MV-4-11 (cell line): ENCODE measurements around the gene BHLHE40.

Experiments used
- DNase-seq: peaks from one replicate; lab custom pipeline; 2025; lab: John Stamatoyannopoulos, UW

BHLHE40 gene

GRCh38 chr3:4983739-4984510 is 4.7 kb downstream of the BHLHE40 start:
- DNase-seq, result peak; percentile 98

- DNase-seq, result no peak
Observed at GRCh38 chr3:4984511-4984864, 5.3 kb downstream of the BHLHE40 start.

GRCh38 chr3:4985330-4986174 is 6.3 kb downstream of the BHLHE40 start:
- DNase-seq, result no peak

GRCh38 chr3:4986175-4986781 is 7.0 kb downstream of the BHLHE40 start:
- peak; percentile 65 for DNase-seq

GRCh38 chr3:4986782-4987537 is 7.7 kb downstream of the BHLHE40 start:
- peak; percentile 77 for DNase-seq

- DNase-seq, result no peak
Observed at GRCh38 chr3:4987538-4988296, 8.5 kb downstream of the BHLHE40 start.

GRCh38 chr3:4988983-4989834 is 10.0 kb downstream of the BHLHE40 start:
- DNase-seq, result no peak

- DNase-seq, result peak; percentile 78
Observed at GRCh38 chr3:4990069-4990468, 10.8 kb downstream of the BHLHE40 start.

GRCh38 chr3:4992118-4992517 is 12.9 kb downstream of the BHLHE40 start:
- DNase-seq, result no peak

- DNase-seq, result no peak
Observed at GRCh38 chr3:4993276-4994143, 14.3 kb downstream of the BHLHE40 start.

GRCh38 chr3:4994144-4994730 is 15.0 kb downstream of the BHLHE40 start:
- DNase-seq, result peak; percentile 42

GRCh38 chr3:4994823-4995499 is 15.7 kb downstream of the BHLHE40 start:
- no peak for DNase-seq

GRCh38 chr3:4995500-4996053 is 16.3 kb downstream of the BHLHE40 start:
- no peak for DNase-seq

- DNase-seq, result no peak
Observed at GRCh38 chr3:4996223-4996765, 17.1 kb downstream of the BHLHE40 start.

GRCh38 chr3:4996771-4997291 is 17.6 kb downstream of the BHLHE40 start:
- no peak for DNase-seq

- no peak for DNase-seq
Observed at GRCh38 chr3:4997946-4998345, 18.7 kb downstream of the BHLHE40 start.

GRCh38 chr3:4999531-5000184 is 20.4 kb downstream of the BHLHE40 start:
- no peak for DNase-seq
